A673 (cell line): ENCODE results near the gene ACTL7A. TPM values are rescaled to one million over a fixed set of nuclear protein-coding genes. Genes with fewer than 3 reads are reported as not detected.
"Not testable (repeated sequence)": the region's sequence is repeated elsewhere in the genome, so short reads cannot be mapped to it uniquely, and the experiment has no call there.

Experiments
- BruUV-seq: library from RNA; stranded (reverse); fragments of 400-500 nt; replicated peaks from 2 replicates; lab custom pipeline; 2021; lab: Mats Ljungman, UMichigan
- CTCF ChIA-PET: fragments of 300-600 bp; sonication (Branson Sonifier 250); formaldehyde crosslinking; loops from one replicate; lab custom pipeline; 2022; ENCODE audit warnings: antibody characterized with exemption; lab: Charles Lee
- POLR2A ChIA-PET: fragments of 300-600 bp; sonication (Branson Sonifier 250); formaldehyde crosslinking; loops from one replicate; lab custom pipeline; 2022; ENCODE audit warnings: antibody characterized with exemption; ENCODE audit not compliant: low non-redundant PET; lab: Charles Lee
- DNase-seq: peaks from one replicate; pipeline ENCODE4 v3.0.0-alpha.2; 2015; ENCODE audit warnings: low spot score
- H3K27ac ChIP-seq: fragments of 200-600 bp; sonication (generic); 2 replicates; pipeline ENCODE4 v1.5.1; 2016; ENCODE audit warnings: mixed run types, low read depth, mild to moderate bottlenecking, mixed read lengths, antibody characterized with exemption, low read length; ENCODE audit not compliant: poor library complexity, severe bottlenecking
- H3K27me3 ChIP-seq: fragments of 200-600 bp; sonication (generic); replicated peaks from 2 replicates; pipeline ENCODE4 v1.6.1; 2017; ENCODE audit warnings: mixed run types, low read depth, mild to moderate bottlenecking, mixed read lengths, antibody characterized with exemption, low read length; ENCODE audit not compliant: insufficient read depth, poor library complexity
- H3K36me3 ChIP-seq: fragments of 200-600 bp; sonication (generic); 2 replicates; pipeline ENCODE4 v1.6.1; 2016; ENCODE audit warnings: mixed run types, mild to moderate bottlenecking, mixed read lengths, antibody characterized with exemption, low read length; ENCODE audit not compliant: insufficient read depth, poor library complexity, severe bottlenecking
- H3K4me1 ChIP-seq: fragments of 200-600 bp; sonication (generic); 2 replicates; pipeline ENCODE4 v1.6.1; 2017; ENCODE audit warnings: mixed run types, mild to moderate bottlenecking, mixed read lengths, antibody characterized with exemption, low read length; ENCODE audit not compliant: insufficient read depth, poor library complexity, severe bottlenecking
- H3K4me3 ChIP-seq: fragments of 200-600 bp; sonication (generic); 2 replicates; pipeline ENCODE4 v1.5.1; 2016; ENCODE audit warnings: low read depth, mixed run types, mild to moderate bottlenecking, mixed read lengths, low read length; ENCODE audit not compliant: poor library complexity, severe bottlenecking
- H3K9me3 ChIP-seq: fragments of 200-600 bp; sonication (generic); 2 replicates; pipeline ENCODE4 v1.6.1; 2016; ENCODE audit warnings: mixed run types, low read depth, mild to moderate bottlenecking, mixed read lengths, antibody characterized with exemption, low read length; ENCODE audit not compliant: poor library complexity, severe bottlenecking
- CTCF ChIP-seq: fragments of 300-800, 200-600 bp; sonication (generic); conservative IDR thresholded peaks from 2 replicates; pipeline ENCODE4 v1.5.1; 2017; ENCODE audit warnings: low read depth, mild to moderate bottlenecking, antibody characterized with exemption, low read length, moderate library complexity, mixed read lengths
- EZH2 ChIP-seq: fragments of 200-600 bp; sonication (generic); IDR thresholded peaks from 2 replicates; pipeline ENCODE4 v1.6.1; 2017; ENCODE audit warnings: borderline replicate concordance, low read depth, mild to moderate bottlenecking, mixed read lengths, antibody characterized with exemption, low read length; ENCODE audit not compliant: poor library complexity, severe bottlenecking
- intact Hi-C: fragments of 100-400 bp; cut with micrococcal nuclease; formaldehyde crosslinking; loops from one replicate; pipeline ENCODE4 v1.10.0; 2022; ENCODE audit not compliant: unreplicated experiment
- total RNA-seq: library from RNA; stranded (reverse); gene quantifications from 2 replicates; pipeline ENCODE4 v1.2.3, GENCODE V29; 2021

Gene ACTL7A
- total RNA-seq, 1 experiment from 2014 or later = not detected

GRCh38 chr9:108889649-108890067, 27.6 kb downstream of the ACTL7A start:
- no peak for DNase-seq
- no TSS peak for BruUV-seq
- 0 out of 2 replicates have a peak, but pooled peaks have one; percentile 16 for TF ChIP-seq CTCF
- no peak for TF ChIP-seq EZH2
- ChIA-PET CTCF (no interaction called here), POLR2A (no interaction called here)
- intact Hi-C loops = no loop called here
- peaks cover 45% of the 10 kb centered on the region for H3K36me3 ChIP-seq
- no peak overlapping the region for H3K27ac ChIP-seq
- peaks cover 5% of the 10 kb centered on the region for H3K4me1 ChIP-seq
- H3K4me3 ChIP-seq = no peak overlapping the region
- H3K9me3 ChIP-seq = no peaks in the 10 kb centered on the region
- no peaks in the 10 kb centered on the region for H3K27me3 ChIP-seq

- intact Hi-C loops = no loop called here
- no peaks in the 10 kb centered on the region for H3K27me3 ChIP-seq
- no peak for TF ChIP-seq EZH2
- TF ChIP-seq CTCF = no peak
- ChIA-PET CTCF (no interaction called here), POLR2A (interaction anchor here (0.6 kb wide), 1 partner anchor 402 kb away, joined by 3 read pairs; no protein-coding TSS in a partner anchor)
- H3K9me3 ChIP-seq = no peaks in the 10 kb centered on the region
- H3K4me1 ChIP-seq = no peaks in the 10 kb centered on the region
- no TSS peak for BruUV-seq
- no peak overlapping the region for H3K4me3 ChIP-seq
- H3K36me3 ChIP-seq = peaks cover 66% of the 10 kb centered on the region
- no peak overlapping the region for H3K27ac ChIP-seq
- no peak for DNase-seq
Measured at GRCh38 chr9:108894225-108894997, 32.3 kb downstream of the ACTL7A start.

- Histone ChIP-seq H3K4me3 (no peak overlapping the region), H3K4me1 (no peaks in the 10 kb centered on the region), H3K27ac (no peak overlapping the region), H3K27me3 (no peaks in the 10 kb centered on the region), H3K9me3 (no peaks in the 10 kb centered on the region), H3K36me3 (peaks cover 58% of the 10 kb centered on the region)
- no peak for DNase-seq
- no TSS peak for BruUV-seq
- intact Hi-C loops = no loop called here
- ChIA-PET POLR2A (no interaction called here), CTCF (no interaction called here)
- no peak for TF ChIP-seq CTCF
- no peak for TF ChIP-seq EZH2
Measured at GRCh38 chr9:108897324-108898096, 35.4 kb downstream of the ACTL7A start.

- CTCF ChIA-PET, BruUV-seq, intact Hi-C loops, DNase-seq, H3K27me3 ChIP-seq, H3K4me1 ChIP-seq, H3K4me3 ChIP-seq, H3K9me3 ChIP-seq, H3K27ac ChIP-seq: not testable (repeated sequence)
- POLR2A ChIA-PET = interaction anchor here (0.7 kb wide), 1 partner anchor 21 kb away, joined by 6 read pairs; no protein-coding TSS in a partner anchor
- peaks cover 55% of the 10 kb centered on the region for H3K36me3 ChIP-seq
Measured at GRCh38 chr9:108899023-108899695, 37.1 kb downstream of the ACTL7A start.
